ENCODE data around the gene YBX2. TPM values are rescaled to one million over a fixed set of nuclear protein-coding genes. Genes with fewer than 3 reads are reported as not detected.
"Not testable (repeated sequence)": the region's sequence is repeated elsewhere in the genome, so short reads cannot be mapped to it uniquely, and the experiment has no call there.

Gene YBX2
- polyA plus RNA-seq (ENCODE audit: insufficient read length in 4 of 4), result 1 to 10 TPM; 2.9 to 4.2 (median 3.4) TPM

DNA sequence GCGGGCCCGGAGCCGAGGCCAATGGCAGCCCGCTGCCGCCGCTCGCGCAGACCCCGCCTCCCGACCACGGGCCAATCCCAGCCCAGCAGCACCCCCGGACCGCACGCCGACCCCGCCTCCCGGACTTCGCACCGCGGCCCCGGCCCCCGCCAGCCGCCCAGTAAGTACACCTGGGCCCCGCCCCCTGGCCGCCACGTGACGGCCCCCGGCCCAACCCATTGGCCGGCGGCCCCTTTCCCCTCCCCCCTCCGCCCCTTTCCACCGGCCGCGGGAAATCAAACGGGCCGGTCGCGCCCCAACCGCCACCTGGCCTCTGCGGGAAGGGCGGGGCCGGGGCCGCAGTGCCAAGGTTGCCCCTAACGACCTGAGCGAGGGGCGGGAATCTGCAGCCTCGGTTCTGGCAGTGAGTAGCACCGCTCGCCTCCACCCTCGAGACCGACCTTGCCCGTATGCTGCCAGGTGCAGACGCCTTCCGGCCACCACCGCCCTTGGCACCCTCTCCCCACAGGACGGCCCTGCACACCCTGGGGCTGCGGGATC, at the start of gene YBX2:
YBX2 (minus strand) TSS at position 26 of the 540 bp plus-strand sequence. CDS start 139 bp downstream, outside the sequence.
- no peak for DNase-seq (ENCODE audit: low read depth in 4 of 4, low spot score in 3 of 4)

DNA sequence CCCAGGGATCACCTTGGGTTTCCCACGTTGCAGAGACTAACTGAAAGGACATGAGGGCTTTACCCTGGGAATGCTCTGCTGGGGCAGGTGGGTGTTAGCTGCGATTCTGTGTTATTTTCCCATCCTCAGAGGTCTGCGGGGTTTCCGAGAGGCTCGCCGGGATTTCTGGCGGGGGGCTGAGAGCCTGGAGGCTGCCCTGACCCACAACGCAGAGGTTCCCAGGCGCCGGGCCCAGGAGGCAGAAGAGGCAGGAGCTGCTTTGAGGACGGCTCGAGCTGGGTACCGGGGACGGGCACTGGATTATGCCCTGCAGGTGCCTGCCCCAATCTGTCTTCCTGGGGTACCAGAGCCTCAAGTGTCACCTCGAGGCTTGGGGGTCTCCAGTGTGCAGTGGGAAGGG, 48.8 kb upstream of the YBX2 start:
- no peak for DNase-seq (ENCODE audit: low read depth in 4 of 4, low spot score in 3 of 4)

DNA sequence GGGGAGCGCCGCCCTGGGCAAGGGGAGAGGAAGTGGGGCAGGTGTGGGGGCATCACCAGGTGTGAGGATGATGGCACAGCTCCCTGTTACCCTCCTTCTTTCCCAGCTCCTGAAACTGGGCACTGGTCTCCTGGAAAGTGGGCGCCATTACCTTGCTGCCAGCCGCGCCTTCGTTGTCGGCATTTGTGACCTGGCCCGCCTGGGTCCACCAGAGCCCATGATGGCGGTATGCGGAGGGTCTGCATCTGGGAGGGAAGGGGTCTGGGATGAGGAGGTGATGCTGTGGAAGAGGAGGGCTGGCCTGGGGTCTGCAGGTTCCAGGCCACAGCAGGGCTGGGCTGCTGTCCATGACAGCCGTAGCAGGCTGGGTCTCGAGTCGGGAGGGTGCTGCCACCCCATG, 47.4 kb upstream of the YBX2 start:
- no peak for DNase-seq (ENCODE audit: low read depth in 4 of 4, low spot score in 3 of 4)

DNA sequence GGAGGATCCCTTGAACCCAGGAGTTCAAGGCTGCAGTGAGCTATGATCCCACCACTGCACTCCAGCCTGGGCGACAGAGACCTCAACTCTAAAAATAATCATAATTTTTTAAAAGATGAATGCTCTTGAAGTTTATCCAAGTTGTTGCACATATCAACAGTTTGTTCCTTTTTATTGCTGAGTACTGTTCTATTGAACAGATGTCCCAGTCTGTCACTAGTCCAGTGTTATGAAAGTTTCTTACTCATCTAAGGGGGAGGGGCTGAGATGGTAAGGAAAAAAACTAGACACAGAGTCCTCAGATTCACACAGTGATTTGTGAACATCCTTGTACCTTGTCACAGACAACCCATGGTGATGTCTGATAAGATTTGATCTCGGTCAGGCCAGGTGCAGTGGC, 45.7 kb upstream of the YBX2 start:
- no peak for DNase-seq (ENCODE audit: low read depth in 4 of 4, low spot score in 3 of 4)

DNA sequence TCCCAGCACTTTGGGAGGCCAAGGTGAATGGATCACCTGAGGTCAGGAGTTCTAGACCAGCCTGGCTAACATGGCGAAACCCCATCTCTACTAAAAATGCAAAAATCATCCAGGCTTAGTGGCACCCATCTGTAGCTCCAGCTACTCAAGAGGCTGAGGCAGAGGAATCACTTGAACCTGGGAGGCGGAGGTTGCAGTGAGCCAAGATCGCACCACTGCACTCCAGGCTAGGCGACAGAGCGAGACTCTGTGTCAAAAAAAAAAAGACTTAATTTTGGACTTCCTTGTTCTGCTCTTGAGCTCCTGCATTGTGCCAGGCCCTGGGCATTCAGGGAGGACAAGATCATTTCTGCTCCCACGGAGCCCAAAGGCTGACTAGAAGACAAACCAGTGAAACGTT, 43.2 kb upstream of the YBX2 start:
- DNase-seq (ENCODE audit: low read depth in 4 of 4, low spot score in 3 of 4), result not testable (repeated sequence)

DNA sequence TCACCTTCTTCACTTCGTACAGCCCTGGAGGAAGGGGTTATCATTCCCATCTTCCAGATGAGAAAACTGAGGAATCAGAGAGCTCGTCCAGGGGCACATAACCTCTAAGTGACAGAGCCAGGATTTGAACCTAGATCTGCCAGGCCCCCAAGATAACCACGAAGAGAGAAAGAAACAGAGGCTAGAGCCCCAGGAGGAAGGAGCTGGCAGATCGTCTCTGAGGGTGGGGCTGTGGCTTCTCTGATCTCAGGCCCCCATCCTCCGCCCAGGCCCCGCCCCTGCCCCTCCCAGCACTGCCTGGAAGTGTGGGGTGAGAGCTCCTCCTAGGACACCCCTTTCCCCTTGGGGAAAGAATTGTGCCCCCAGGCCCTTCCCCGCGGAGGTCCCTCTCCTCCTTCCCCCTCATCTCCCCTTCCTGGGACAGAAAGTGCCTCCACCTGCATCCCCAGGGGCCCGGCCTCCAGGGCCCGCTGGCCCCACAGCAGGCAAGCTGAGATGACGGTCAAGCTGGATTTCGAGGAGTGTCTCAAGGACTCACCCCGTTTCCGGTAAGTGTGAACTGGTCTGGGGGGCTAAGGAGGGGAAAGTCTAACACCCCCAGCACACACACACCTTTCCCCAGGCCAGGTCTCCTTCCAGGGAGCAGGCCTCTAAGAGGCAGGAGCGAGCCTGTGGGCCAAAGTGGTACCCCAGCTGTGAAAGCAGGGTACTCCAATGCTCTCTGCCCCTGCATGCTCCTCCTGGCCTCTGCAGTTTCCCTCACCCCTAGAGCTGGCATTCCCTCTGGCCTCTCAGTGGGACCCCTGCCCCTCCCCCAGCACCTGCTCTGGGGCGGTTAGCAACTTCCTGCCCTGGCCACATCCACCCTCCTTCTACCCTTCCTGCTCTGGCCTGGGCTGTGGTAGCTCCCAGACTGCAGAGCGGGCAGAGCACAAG, 42.1 kb upstream of the YBX2 start, which contains the start of gene ACAP1:
ACAP1 (plus strand) TSS at position 290 of the 936 bp plus-strand sequence; CDS start at position 496, 206 bp downstream.
- DNase-seq (ENCODE audit: low read depth in 4 of 4, low spot score in 3 of 4), result no peak

DNA sequence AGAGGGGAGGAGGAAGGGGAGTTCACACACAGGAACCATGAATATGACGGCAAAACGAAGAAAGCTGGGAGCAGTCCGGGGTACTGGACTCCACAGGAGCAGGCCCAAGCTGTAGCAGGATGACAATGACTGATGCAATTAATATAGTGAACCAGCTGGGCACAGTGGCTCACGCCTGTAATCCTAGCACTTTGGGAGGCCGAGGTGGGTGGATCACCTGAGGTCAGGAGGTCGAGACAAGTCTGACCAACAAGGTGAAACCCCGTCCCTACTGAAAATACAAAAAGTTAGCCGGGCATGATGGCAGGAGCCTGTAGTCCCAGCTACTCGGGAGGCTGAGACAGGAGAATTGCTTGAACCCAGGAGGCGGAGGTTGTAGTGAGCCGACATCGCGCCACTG, 41.3 kb upstream of the YBX2 start:
- DNase-seq (ENCODE audit: low read depth in 4 of 4, low spot score in 3 of 4), result not testable (repeated sequence)

DNA sequence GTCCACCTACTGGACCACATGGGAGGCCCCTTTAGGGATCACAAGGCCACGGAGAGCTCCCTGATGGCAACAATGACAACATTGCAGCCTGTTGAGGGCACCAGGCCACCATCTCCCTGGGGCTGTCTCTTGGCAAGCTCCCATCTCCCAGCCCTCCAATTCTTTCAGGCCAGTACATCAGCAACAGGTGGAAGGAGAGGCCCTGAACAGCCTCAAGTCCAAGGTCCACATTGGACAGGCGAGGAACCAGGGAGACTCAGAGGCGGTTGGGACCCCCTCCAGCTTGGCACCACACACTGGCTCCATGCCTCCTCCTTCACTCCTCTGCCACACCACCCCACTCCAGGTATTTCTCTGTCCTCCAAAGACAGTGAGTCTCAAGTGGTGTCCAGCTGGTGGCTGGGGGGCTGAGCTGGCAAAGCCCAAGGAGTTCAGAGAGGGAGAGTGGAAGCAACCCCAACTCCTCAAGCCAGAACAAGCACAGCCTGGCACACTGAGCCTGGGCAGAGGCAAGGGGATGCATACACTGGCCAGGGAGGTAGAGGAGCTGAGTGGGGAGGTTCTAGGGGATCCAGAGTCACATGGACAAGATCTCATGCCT, 40.6 kb upstream of the YBX2 start:
- DNase-seq (ENCODE audit: low read depth in 4 of 4, low spot score in 3 of 4), result no peak

DNA sequence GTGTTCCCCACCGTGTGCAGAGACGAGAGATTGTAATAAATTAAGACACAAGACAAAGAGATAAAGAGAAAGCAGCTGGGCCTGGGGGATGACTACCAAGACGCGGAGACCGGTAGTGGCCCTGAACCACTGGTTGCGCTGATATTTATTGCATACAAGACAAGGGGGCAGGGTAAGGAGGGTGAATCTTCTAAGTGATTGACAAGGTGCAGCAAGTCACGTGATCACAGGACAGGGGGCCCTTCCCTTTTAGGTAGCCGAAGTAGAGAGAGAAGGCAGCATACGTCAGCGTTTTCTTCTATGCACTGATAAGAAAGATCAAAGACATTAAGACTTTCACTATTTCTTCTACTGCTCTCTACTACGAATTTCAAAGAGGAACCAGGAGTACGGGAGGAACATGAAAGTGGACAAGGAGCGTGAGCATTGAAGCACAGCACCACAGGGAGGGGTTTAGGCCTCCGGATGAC, 38.2 kb upstream of the YBX2 start:
- not testable (repeated sequence) for DNase-seq (ENCODE audit: low read depth in 4 of 4, low spot score in 3 of 4)

DNA sequence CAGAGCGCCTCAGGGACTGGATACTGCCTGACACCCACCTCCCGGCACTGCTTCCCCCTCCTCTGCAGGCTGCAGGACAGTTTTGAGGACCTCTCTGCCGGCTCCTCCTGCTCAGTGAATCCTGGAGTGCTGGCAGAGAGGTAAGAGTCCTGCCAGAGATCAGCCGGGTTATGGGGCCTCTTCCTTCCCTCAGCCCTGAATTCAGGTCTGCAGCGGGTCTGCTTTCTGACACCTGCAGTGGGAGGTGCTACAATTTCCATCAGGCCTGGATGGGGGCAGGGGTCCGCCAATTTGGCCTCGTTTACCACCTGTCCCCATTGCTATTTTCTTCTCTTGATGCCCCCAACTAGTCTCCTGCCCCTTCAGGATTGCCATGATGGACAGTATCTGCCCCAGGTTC, 37.7 kb upstream of the YBX2 start:
- no peak for DNase-seq (ENCODE audit: low read depth in 4 of 4, low spot score in 3 of 4)

DNA sequence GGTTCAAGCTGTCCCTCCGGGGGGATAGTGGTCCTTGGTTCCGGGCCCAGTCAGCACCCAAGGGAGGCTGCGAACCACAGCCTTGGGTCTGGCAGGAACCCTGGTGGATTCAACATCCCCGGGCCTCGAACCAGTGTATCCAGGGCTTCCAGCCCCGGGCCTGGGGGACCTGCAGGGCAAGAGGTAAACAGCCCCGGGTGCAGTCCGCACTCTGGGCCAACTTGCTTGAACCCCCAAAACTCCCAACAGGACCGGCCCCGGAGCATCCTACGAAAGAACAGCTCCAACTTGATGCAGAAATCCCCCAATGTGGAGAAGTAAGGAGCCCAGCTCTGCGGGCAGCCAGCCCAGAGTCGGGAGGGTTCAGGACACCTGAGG, 36.2 kb upstream of the YBX2 start:
- no peak for DNase-seq (ENCODE audit: low read depth in 4 of 4, low spot score in 3 of 4)

DNA sequence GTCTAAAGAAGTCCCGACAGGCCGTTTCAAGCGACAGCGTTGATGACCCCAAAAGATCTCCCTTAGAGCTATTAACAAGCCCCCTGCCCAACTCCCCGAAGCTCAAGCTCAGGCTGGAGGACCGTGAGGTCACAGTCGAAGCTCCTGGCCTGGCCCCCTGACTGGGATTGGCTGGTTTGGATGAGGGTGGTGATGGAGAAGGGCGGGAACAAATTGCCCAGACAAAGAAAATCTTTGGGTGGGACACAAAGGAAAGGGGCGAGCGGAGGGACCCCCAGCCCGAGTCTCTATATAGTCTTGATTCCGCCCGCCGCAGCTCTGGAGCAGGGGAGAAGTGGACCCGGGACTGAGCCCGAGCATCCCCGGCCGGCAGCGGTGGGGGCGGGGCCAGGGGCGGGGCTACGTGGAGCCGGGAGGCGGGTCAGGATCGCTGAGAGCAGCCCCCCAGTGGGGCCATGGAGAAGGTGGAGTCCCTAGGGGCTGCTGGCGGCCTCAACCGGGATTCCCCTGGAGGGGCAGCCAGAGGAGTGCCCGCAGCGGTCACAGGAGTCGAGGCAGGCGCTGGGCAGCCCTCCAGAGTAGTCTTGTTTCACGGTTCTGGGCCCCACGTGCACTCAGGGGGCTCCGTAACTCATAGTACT, 35.7 kb upstream of the YBX2 start:
- DNase-seq (ENCODE audit: low read depth in 4 of 4, low spot score in 3 of 4), result peak in 2 of 4 donors; percentile 77 to 78

DNA sequence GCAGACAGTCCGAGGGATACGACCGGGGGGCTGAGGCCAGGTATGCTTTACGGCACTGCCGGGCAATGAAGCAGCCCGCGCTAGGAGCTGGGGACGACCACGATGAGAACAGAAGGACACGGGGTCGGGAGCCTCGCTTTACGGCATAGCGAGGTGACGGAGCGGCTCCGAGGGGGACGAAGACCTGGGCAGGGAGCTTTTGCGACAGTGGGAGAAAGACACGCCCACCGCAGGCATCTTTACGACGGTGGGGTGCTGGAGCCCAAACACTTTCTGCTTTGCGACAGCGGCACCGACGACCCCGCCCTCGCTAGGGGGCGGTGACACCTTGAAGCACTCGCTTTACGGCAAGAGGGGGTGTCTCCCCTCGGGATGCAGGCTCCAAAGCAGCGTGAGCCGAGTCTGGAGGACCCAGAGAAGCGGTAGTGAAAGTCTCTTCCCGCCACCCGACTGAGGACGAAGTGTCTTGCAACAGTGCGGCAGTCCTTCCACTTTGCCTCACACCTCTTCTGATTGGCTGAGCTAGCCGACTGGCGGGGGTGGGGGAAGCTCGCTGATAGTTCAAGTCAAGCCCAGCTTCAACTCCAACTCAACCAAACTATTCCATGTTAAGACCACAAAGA, 35.0 kb upstream of the YBX2 start:
- peak; percentile 97 to 99 (median 98) for DNase-seq (ENCODE audit: low read depth in 4 of 4, low spot score in 3 of 4)

DNA sequence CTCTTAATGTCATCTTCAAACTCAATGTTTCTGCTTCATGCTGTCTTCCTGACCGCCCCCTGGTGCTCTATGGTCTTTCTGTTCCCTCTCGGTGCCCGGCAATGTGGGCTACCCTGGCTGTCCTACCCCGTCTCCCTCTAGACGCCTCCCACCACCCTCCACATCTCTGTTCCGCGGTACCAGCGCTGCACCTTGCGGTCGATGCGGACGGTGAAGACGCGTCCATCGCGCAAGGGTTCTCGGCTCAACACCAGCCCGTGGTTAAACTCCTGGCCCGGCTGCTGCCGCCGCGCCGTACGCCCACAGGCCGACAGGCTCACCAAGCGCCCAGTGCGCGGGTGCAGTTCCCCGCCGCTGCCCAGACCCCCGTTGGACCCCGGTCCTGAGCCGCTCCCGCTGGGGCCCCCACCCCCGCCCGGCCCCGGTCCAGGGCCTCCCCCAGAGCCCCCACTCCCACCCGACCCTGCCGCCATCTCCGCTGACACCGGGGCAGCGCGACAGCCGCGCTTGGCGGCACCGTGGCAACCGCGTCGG, 34.5 kb upstream of the YBX2 start, which contains the start of gene NEURL4:
NEURL4 (minus strand) TSS at position 496 of the 534 bp plus-strand sequence; CDS start at position 473, 23 bp downstream.
- DNase-seq (ENCODE audit: low read depth in 4 of 4, low spot score in 3 of 4), result no peak

DNA sequence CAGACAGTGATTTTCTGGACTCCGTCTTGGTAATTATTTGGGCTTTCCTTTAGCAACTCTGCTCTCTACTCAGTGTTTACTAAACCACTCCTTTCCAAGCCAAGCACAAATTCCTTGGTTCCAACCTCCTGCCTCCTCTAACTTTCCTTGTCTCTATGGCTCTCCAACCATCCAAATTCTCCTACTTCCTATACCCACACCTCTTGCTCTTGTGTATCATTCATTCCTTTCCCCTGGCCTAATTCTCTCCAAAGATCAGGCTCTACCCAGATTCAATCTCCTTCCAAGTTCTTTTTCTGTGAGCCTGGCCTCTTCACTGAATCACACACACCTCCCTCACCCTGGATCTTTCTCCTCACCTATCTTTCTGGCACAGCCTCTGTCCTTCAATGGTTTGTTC, 33.6 kb upstream of the YBX2 start:
- no peak for DNase-seq (ENCODE audit: low read depth in 4 of 4, low spot score in 3 of 4)

DNA sequence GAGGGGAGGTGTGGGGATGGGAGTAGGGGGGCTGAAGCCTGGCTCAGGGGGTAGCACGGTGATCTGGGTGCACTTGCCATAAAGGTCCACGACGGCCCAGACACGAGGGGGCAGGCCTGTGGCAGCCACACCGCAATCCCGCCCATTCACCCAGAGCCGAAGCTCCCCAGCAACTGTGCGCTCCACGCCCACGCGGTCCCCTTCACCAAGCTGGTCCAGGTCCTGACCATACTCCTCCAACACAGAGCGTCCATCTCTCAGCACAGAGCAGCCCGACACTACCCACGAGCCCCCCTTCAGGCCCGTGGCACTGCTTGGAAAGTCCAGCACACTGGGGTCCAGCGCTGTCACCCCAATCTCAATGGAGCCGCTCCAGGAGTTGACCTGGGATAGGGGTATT, 33.1 kb upstream of the YBX2 start:
- DNase-seq (ENCODE audit: low read depth in 4 of 4, low spot score in 3 of 4), result no peak

DNA sequence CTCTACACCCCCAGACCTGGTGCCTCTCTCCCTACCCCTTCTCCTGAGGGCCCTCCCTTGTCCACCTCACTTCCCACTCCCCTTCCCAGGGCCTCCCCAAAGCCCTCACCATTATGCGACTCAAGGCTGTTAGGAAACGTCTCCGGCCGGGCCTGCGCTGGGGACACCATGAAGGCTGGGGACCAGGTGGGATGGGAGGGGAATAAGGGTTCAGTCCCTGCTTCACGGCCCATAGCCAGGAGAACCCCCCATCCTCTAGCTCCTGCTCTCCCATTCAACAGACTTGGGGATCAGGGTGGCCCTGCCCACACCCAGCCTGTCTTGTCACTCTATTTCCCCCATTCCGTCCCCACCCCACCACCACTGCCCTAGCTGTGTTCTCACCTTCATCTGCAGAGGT, 32.6 kb upstream of the YBX2 start:
- no peak for DNase-seq (ENCODE audit: low read depth in 4 of 4, low spot score in 3 of 4)

DNA sequence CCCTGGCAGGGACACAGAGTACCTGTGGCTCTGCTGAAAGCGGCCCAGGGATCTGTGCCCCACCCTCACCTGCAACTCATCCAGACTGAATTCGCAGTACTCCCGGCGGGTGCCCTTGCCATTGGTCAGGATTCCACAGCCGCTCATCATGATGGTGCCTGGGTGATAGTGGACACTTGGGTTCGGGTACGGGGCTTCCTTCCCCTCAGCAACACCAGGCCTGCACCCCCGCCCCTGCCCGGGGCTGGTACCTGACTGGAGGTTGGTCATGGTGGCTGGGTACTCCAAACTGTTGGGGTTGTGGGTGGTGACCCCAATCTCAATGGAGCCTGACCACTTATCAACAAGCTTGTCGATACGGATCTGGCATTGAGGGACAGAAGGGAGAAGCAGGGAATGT, 31.7 kb upstream of the YBX2 start:
- no peak for DNase-seq (ENCODE audit: low read depth in 4 of 4, low spot score in 3 of 4)

DNA sequence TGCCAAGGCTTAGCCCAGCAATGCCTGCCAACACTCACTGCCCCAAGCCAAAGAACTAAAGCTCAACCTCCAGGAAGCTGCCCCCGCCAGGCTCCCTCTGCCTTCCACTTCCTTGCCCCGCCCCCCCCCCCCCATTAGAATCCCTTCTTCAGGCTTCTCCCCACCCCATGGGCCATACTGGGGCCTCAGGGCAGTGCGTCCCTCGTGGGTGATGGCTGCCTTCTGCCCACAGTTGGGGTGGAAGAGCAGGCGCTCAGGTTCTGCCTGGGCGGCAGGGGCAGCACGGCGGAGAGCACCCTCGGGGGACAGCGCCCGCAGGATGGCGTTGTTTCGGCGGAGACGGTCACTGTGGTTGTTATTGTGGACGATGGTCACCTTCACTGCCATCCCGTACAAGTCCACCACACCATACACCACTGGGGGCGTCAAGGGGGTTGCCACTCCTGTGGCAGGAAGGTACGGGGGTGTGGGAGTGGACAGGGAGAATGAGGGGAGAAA, 30.6 kb upstream of the YBX2 start:
- DNase-seq (ENCODE audit: low read depth in 4 of 4, low spot score in 3 of 4), result no peak

DNA sequence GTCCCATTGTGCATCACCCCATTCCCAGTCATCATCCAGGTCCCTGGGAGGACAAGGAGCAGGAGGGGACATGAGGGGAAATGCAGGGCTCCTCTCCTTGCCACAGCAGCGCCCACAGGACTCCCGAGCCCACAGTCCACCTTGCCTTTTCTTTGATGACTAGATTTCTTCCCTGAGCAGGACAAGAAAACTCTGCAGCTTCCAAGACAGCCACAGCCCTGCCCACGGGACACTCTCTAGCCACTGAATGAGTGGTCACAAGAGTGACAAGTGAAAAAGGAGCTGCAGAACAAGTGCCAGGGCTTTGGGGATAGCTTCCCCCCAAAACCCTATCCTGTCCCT, 30.0 kb upstream of the YBX2 start:
- DNase-seq (ENCODE audit: low read depth in 4 of 4, low spot score in 3 of 4), result no peak
